Left ventricle myocardium inferior (tissue), 1 donor: ENCODE measurements around the gene MAPK10. TPM values are rescaled to one million over a fixed set of nuclear protein-coding genes. Genes with fewer than 3 reads are reported as not detected.

Source experiments
- DNase-seq: peaks from one replicate; pipeline ENCODE4 v3.0.0-alpha.2; 2020
- H3K27ac ChIP-seq: fragments of 200-600 bp; replicated peaks from 2 replicates; pipeline ENCODE4 v1.8.0; 2021
- H3K27me3 ChIP-seq: fragments of 200-600 bp; 2 replicates; pipeline ENCODE4 v1.8.0; 2021; ENCODE audit warnings: low read depth
- H3K36me3 ChIP-seq: fragments of 200-600 bp; 2 replicates; pipeline ENCODE4 v1.8.0; 2021
- H3K4me1 ChIP-seq: fragments of 200-600 bp; 2 replicates; pipeline ENCODE4 v1.8.0; 2021
- H3K4me3 ChIP-seq: fragments of 200-600 bp; 2 replicates; pipeline ENCODE4 v1.8.0; 2021; ENCODE audit warnings: mild to moderate bottlenecking, moderate library complexity
- H3K9me3 ChIP-seq: fragments of 200-600 bp; replicated peaks from 2 replicates; pipeline ENCODE4 v1.8.0; 2021
- intact Hi-C: fragments of 100-400 bp; cut with micrococcal nuclease; formaldehyde crosslinking; loops from one replicate; pipeline ENCODE4 v1.11.0; 2022
- total RNA-seq: library from RNA; stranded (reverse); fragmentation: NEBNext Ultra II Directional; extraction: Animal tissue kit (Norgen Biotek cat#: 25700); gene quantifications from one replicate; pipeline ENCODE4 v1.2.1, GENCODE V29; 2021
- TF ChIP-seq, protein P1 (sequence below): fragments of 200-600 bp; IDR thresholded peaks from 2 replicates; pipeline ENCODE4 v1.8.0; 2021; ENCODE audit warnings: antibody characterized with exemption, mild to moderate bottlenecking, borderline replicate concordance
- donor health status: DM: no; HTN: yes; CAD: no; lungs with severe emphysema.

Gene MAPK10
- total RNA-seq, 1 donor from 2014 or later, result 4.0 TPM

DNA sequence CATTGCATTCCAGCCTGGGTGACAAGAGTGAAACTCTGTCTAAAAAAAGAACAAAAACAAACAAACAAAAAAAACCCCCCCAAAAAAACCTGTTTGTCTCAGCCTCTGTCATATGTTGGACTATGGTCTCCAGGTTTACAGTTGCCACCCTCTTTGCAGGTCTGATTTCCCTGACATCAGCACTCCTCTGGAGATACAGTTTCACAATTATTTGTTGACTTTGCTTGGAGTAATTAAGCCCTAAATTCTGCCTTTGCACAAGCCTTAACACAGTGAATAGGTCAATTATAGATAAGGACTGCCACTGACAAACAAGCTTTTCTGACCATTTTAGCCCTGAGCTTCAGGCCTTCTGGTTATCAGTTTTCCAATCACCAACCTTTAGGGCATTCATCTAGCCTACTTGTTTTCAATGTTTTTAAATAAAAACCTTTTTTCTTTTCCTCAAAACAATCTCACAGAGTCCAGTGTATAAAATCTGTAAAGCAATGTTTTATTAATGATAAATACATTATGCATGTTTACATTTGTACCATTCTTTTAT is 20.4 kb upstream of the MAPK10 start:
- Histone ChIP-seq H3K9me3 (peaks cover 13% of the 10 kb centered on the region), H3K27me3 (no peaks in the 10 kb centered on the region), H3K36me3 (no peaks in the 10 kb centered on the region), H3K27ac (no peak overlapping the region), H3K4me1 (no peaks in the 10 kb centered on the region), H3K4me3 (no peak overlapping the region)
- intact Hi-C loops, result no loop called here
- TF ChIP-seq, protein P1, sequence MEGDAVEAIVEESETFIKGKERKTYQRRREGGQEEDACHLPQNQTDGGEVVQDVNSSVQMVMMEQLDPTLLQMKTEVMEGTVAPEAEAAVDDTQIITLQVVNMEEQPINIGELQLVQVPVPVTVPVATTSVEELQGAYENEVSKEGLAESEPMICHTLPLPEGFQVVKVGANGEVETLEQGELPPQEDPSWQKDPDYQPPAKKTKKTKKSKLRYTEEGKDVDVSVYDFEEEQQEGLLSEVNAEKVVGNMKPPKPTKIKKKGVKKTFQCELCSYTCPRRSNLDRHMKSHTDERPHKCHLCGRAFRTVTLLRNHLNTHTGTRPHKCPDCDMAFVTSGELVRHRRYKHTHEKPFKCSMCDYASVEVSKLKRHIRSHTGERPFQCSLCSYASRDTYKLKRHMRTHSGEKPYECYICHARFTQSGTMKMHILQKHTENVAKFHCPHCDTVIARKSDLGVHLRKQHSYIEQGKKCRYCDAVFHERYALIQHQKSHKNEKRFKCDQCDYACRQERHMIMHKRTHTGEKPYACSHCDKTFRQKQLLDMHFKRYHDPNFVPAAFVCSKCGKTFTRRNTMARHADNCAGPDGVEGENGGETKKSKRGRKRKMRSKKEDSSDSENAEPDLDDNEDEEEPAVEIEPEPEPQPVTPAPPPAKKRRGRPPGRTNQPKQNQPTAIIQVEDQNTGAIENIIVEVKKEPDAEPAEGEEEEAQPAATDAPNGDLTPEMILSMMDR, result no peak
- DNase-seq, result no peak

DNA sequence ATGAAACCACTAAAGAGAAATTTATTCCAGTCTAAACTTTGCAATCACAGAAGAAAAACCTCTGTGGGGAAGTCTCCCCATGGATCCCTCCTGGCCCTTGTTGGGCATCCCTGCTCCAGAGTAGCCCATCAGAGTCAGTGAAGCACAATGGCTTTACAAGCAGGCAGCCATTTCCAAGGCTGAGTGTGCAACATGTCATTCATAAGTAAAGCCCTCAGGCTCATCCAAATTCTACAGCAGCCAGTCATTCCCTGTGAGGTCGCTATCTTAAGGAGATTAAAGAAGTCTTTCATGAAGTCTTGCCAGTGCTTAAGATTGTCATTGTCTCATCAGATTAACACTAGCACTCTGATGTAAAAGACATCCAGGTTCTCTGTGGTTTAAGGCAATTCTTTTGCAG is 17.0 kb upstream of the MAPK10 start:
- DNase-seq, result no peak
- H3K27me3 ChIP-seq, result no peaks in the 10 kb centered on the region
- intact Hi-C loops, result no loop called here

DNA sequence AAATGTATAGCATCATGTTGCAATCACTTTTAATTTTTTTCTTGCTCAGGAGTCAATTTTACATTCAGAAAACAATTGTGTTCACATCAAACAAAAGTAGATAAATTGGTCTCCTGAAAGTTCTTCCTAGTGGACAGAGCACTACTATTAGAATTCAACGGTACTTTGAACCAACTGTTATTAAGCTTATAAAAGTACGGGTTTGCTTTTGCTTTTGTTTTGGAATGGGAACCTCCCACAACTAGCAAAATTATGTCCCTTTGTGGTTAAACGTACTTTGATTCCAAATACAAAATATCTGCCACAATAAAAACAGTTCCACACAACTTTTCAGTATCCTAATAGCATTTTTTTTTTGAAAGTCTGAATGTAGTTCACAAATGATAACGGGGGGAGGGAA is 8.6 kb upstream of the MAPK10 start:
- Histone ChIP-seq H3K9me3 (peaks cover 13% of the 10 kb centered on the region), H3K4me3 (no peak overlapping the region), H3K36me3 (no peaks in the 10 kb centered on the region), H3K27ac (no peak overlapping the region), H3K27me3 (no peaks in the 10 kb centered on the region), H3K4me1 (no peaks in the 10 kb centered on the region)
- TF ChIP-seq, protein P1, result no peak
- no peak for DNase-seq
- intact Hi-C loops, result no loop called here

More for the DNA sequence above, 17.0 kb upstream of the MAPK10 start:
- Histone ChIP-seq H3K9me3 (peaks cover 26% of the 10 kb centered on the region), H3K27ac (no peak overlapping the region), H3K4me3 (no peak overlapping the region), H3K36me3 (no peaks in the 10 kb centered on the region), H3K4me1 (no peaks in the 10 kb centered on the region)
- TF ChIP-seq, protein P1, result no peak

DNA sequence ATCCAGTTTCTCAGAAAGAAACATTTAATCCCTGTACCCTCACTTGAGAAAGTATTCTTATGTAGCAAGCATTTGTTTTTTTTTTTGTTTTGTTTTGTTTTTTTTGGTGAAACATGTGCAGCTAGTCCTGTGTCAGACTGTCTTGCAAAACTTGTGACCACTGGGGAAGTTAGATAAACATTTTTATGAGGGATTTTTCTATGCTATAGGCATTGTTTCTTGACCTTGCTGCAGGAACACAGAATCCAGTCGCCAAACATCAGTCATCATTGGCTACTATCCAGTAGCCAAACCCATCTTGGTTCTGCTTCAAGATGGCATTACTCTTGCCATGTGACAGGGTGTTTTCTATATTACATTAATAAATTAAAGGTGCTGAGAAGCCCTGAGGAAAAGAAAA is 7.7 kb upstream of the MAPK10 start:
- DNase-seq, result no peak
- Histone ChIP-seq H3K36me3 (no peaks in the 10 kb centered on the region), H3K4me1 (no peaks in the 10 kb centered on the region), H3K9me3 (peaks cover 6% of the 10 kb centered on the region), H3K27me3 (no peaks in the 10 kb centered on the region), H3K27ac (no peak overlapping the region), H3K4me3 (no peak overlapping the region)
- intact Hi-C loops, result no loop called here
- TF ChIP-seq, protein P1, result no peak

DNA sequence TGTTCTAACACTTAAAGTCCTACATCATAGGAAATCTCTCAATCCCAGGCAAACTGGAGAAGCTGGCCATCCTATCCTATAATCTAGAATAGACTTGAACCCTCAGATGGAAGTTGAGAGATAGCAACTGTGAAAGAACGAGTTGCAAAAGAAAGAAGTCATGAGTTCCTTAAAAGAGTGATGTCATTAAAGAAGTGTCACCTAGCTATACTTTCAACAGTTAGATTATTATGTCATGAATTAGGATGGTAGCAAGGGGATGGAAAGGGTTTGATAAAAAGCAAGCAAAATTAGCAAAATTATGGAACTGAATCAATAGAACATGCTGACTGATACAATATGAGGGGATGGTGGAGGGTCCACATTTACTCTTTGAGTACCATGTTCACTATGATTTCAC is 7.1 kb upstream of the MAPK10 start:
- no peak overlapping the region for H3K4me3 ChIP-seq
- H3K27me3 ChIP-seq, result no peaks in the 10 kb centered on the region
- no peak overlapping the region for H3K27ac ChIP-seq
- intact Hi-C loops, result no loop called here
- TF ChIP-seq, protein P1, result no peak
- H3K4me1 ChIP-seq, result no peaks in the 10 kb centered on the region
- no peaks in the 10 kb centered on the region for H3K36me3 ChIP-seq
- no peaks in the 10 kb centered on the region for H3K9me3 ChIP-seq
- no peak for DNase-seq
